ENCODE results near the gene STK32C.

DNA sequence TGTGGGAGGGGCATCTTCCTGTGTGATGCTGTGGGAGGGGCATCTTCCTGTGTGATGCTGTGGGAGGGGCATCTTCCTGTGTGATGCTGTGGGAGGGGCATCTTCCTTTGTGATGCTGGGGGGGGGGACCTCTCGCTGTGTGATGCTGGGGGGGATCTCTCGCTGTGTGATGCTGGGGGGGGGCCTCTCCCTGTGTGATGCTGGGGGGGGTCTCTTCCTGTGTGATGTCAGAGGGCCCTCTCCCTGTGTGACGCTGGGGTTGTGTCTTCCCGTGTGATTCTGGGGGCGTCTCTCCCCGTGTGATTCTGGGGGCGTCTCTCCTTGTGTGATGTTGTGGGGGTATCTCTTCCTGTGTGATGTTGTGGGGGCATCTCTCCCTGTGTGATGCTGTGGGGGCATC lies 148.9 kb downstream of the STK32C start:
- TF ChIP-seq EZH2 (IDR thresholded peaks at IDR 0.05; ENCODE audit: insufficient read depth, poor library complexity, severe bottlenecking) (no peak), EZH2phosphoT487 (IDR thresholded peaks at IDR 0.05; ENCODE audit: insufficient read depth, low read depth) (no peak)

Data from GM23248 (cell line).